HG02943 (cell line): ENCODE measurements around the gene PDE5A.
"Not testable (repeated sequence)": the region's sequence is repeated elsewhere in the genome, so short reads cannot be mapped to it uniquely, and the experiment has no call there.

Experiments
- ATAC-seq: cut with Tn5 transposase; IDR thresholded peaks from one replicate; pipeline ENCODE4 v1.9.1; 2021; ENCODE audit warnings: mild to moderate bottlenecking, low read depth, moderate library complexity; ENCODE audit not compliant: unreplicated experiment

The PDE5A gene

GRCh38 chr4:119647558-119647957 is 19.0 kb upstream of the PDE5A start:
- ATAC-seq: no peak

GRCh38 chr4:119646347-119647071 is 17.9 kb upstream of the PDE5A start:
- ATAC-seq: no peak

- no peak for ATAC-seq
Measured at GRCh38 chr4:119643306-119644042, 14.9 kb upstream of the PDE5A start.

GRCh38 chr4:119641765-119642164 is 13.2 kb upstream of the PDE5A start:
- ATAC-seq: no peak

- no peak for ATAC-seq
Measured at GRCh38 chr4:119638359-119638758, 9.8 kb upstream of the PDE5A start.

GRCh38 chr4:119636851-119637250 is 8.2 kb upstream of the PDE5A start:
- ATAC-seq: not testable (repeated sequence)

- ATAC-seq: no peak
Measured at GRCh38 chr4:119632216-119632615, 3.6 kb upstream of the PDE5A start.

- ATAC-seq: peak; percentile 34
Measured at GRCh38 chr4:119629142-119629471, 503 bp upstream of the PDE5A start.

- ATAC-seq: peak; percentile 60
Measured at GRCh38 chr4:119627267-119628255, 1.0 kb downstream of the PDE5A start.

GRCh38 chr4:119626943-119627266 is 1.7 kb downstream of the PDE5A start:
- ATAC-seq: no peak

- ATAC-seq: no peak
Measured at GRCh38 chr4:119626420-119626819, 2.2 kb downstream of the PDE5A start.

GRCh38 chr4:119625761-119626160 is 2.8 kb downstream of the PDE5A start:
- ATAC-seq: no peak

- ATAC-seq: no peak
Measured at GRCh38 chr4:119624356-119624755, 4.2 kb downstream of the PDE5A start.

GRCh38 chr4:119623025-119623424 is 5.6 kb downstream of the PDE5A start:
- ATAC-seq: no peak

GRCh38 chr4:119615068-119615719 is 13.4 kb downstream of the PDE5A start:
- ATAC-seq: no peak

GRCh38 chr4:119604266-119604665 is 24.3 kb downstream of the PDE5A start:
- ATAC-seq: no peak

GRCh38 chr4:119602366-119602765 is 26.2 kb downstream of the PDE5A start:
- ATAC-seq: no peak

GRCh38 chr4:119598521-119598920 is 30.1 kb downstream of the PDE5A start:
- no peak for ATAC-seq

GRCh38 chr4:119597377-119597776 is 31.2 kb downstream of the PDE5A start:
- no peak for ATAC-seq

- no peak for ATAC-seq
Measured at GRCh38 chr4:119593698-119594097, 34.9 kb downstream of the PDE5A start.

- ATAC-seq: no peak
Measured at GRCh38 chr4:119592830-119593229, 35.8 kb downstream of the PDE5A start.
